Esophagus muscularis mucosa (tissue), 4 donors: ENCODE results near the gene APOE. TPM values are rescaled to one million over a fixed set of nuclear protein-coding genes. Genes with fewer than 3 reads are reported as not detected.

Source experiments
- DNase-seq: peaks from one replicate; pipeline ENCODE4 v3.0.0-alpha.2; 2017; ENCODE audit errors: extremely low spot score
- H3K27ac ChIP-seq, 4 donors: fragments of 200-600 bp; sonication (generic); replicated peaks in 1 of 4; 1 replicate in 3 of 4; 2 replicates in 1 of 4; pipeline ENCODE4 v1.5.1; 2016 to 2019; ENCODE audit warnings: mild to moderate bottlenecking in 1 of 4
- H3K27me3 ChIP-seq, 4 donors: fragments of 200-600 bp; sonication (generic); one replicate each; pipeline versions ENCODE4 v1.5.1 to v1.6.0; 2016 to 2019
- H3K36me3 ChIP-seq, 4 donors: fragments of 200-600 bp; sonication (generic); one replicate each; pipeline ENCODE4 v1.5.1; 2016 to 2019
- H3K4me1 ChIP-seq, 4 donors: fragments of 200-600 bp; sonication (generic); one replicate each; pipeline ENCODE4 v1.5.1; 2016 to 2019
- H3K4me3 ChIP-seq, 4 donors: fragments of 200-600 bp; sonication (generic); 1 replicate in 2 of 4; 2 replicates in 2 of 4; pipeline ENCODE4 v1.5.1; 2016 to 2019; ENCODE audit warnings: mild to moderate bottlenecking in 4 of 4, moderate library complexity in 1 of 4
- H3K9me3 ChIP-seq, 4 donors: fragments of 200-600 bp; sonication (generic); 1 replicate in 3 of 4; 2 replicates in 1 of 4; pipeline ENCODE4 v1.5.1; 2016 to 2019
- CTCF ChIP-seq, 3 experiments: fragments of 200-600 bp in 2 of 3; fragments of 450-650 bp in 1 of 3; sonication (generic) in 2 of 3; IDR thresholded peaks; one replicate each; pipeline ENCODE4 v1.5.1; 2017 to 2019; ENCODE audit warnings: antibody characterized with exemption in 3 of 3, mild to moderate bottlenecking in 2 of 3, moderate library complexity in 1 of 3
- EP300 ChIP-seq: sonication (generic); formaldehyde crosslinking; IDR thresholded peaks from one replicate; pipeline ENCODE4 v1.6.1; 2017; ENCODE audit warnings: antibody characterized with exemption
- POLR2A ChIP-seq: fragments of 450-650 bp; IDR thresholded peaks from one replicate; pipeline ENCODE4 v1.6.1; 2017; ENCODE audit warnings: antibody characterized with exemption, moderate library complexity, mild to moderate bottlenecking, low read depth
- POLR2AphosphoS5 ChIP-seq, 2 donors: sonication (generic); formaldehyde crosslinking; IDR thresholded peaks; one replicate each; pipeline ENCODE4 v1.6.1; 2017; ENCODE audit warnings: antibody characterized with exemption in 2 of 2
- WGBS: methylation state at CpG from one replicate; pipeline ENCODE4 v1.1.5; 2018; 5-methylcytosine and 5-hydroxymethylcytosine counted together
- intact Hi-C: fragments of 100-400 bp; cut with DNase I; formaldehyde crosslinking; loops from one replicate; pipeline ENCODE4 v1.15.1; 2023
- total RNA-seq, 4 donors: library from RNA; depleted of rRNA; stranded (reverse); fragments of >200 nt; gene quantifications; one replicate each; pipeline versions ENCODE4 v1.1.0 to v1.2.1, GENCODE V29; 2016

The APOE gene
- total RNA-seq, 4 donors from 2014 or later = 20.3 to 47.3 (median 37.2) TPM

- WGBS = 7% methylated on average over 14 of the region's 40 CpGs
- DNase-seq = no peak
- no peaks in the 10 kb centered on the region for H3K27me3 ChIP-seq
- peaks cover 40 to 81% (median 73%) of the 10 kb centered on the region in 4 donors for H3K4me1 ChIP-seq
- intact Hi-C loops = no loop called here
- peak overlapping the region; percentile 69 to 99 (median 92) for H3K4me3 ChIP-seq
- H3K27ac ChIP-seq = peak overlapping the region; percentile 81 to 93 (median 90)
- H3K36me3 ChIP-seq = peaks cover 0 to 19% (median 8%) of the 10 kb centered on the region in 4 donors
- H3K9me3 ChIP-seq = no peaks in the 10 kb centered on the region
- TF ChIP-seq POLR2A (no peak), EP300 (no peak), CTCF (IDR thresholded peaks at IDR 0.05) (no peak), POLR2AphosphoS5 (IDR thresholded peaks at IDR 0.05) (no peak)
These were observed 50.2 kb downstream of the APOE start for GRCh38 chr19:44955505-44956439.

GRCh38 chr19:44957526-44957925 lies 51.9 kb downstream of the APOE start:
- intact Hi-C loops = no loop called here
- DNase-seq = no peak
- Histone ChIP-seq H3K4me3 (no peak overlapping the region), H3K36me3 (peaks cover 7 to 34% (median 21%) of the 10 kb centered on the region in 4 donors), H3K27ac (no peak overlapping the region), H3K27me3 (no peaks in the 10 kb centered on the region), H3K9me3 (no peaks in the 10 kb centered on the region), H3K4me1 (peaks cover 35 to 68% (median 61%) of the 10 kb centered on the region in 4 donors)
- TF ChIP-seq EP300 = no peak
- no peak for TF ChIP-seq POLR2A
- TF ChIP-seq POLR2AphosphoS5 (IDR thresholded peaks at IDR 0.05) = no peak
- no peak for TF ChIP-seq CTCF (IDR thresholded peaks at IDR 0.05)
- WGBS = 77% methylated on average over 7 of the region's 7 CpGs

- Histone ChIP-seq H3K4me1 (peaks cover 35 to 68% (median 58%) of the 10 kb centered on the region in 4 donors), H3K36me3 (peaks cover 13 to 34% (median 27%) of the 10 kb centered on the region in 4 donors), H3K27me3 (no peaks in the 10 kb centered on the region), H3K27ac (no peak overlapping the region), H3K9me3 (no peaks in the 10 kb centered on the region), H3K4me3 (no peak overlapping the region)
- no peak for DNase-seq
- intact Hi-C loops = no loop called here
- TF ChIP-seq EP300 (no peak), POLR2AphosphoS5 (IDR thresholded peaks at IDR 0.05) (no peak), POLR2A (no peak), CTCF (IDR thresholded peaks at IDR 0.05) (no peak)
- 81% methylated on average over 9 of the region's 9 CpGs for WGBS
These were observed 52.5 kb downstream of the APOE start for GRCh38 chr19:44958090-44958489.

Other genes starting within 250 kb of the APOE start
- 1 to 10 TPM; 2.5 to 5.1 (median 3.7) TPM for gene CEACAM19, start 234.3 kb upstream of the APOE start, total RNA-seq
- not detected for gene CEACAM16, start 206.6 kb upstream of the APOE start, total RNA-seq
- 100 to 1,000 TPM in 1 of 4 donors, 10 to 100 TPM in 2, 1 to 10 TPM in 1; 10.0 to 147 (median 20.2) TPM for gene BCL3, start 157.1 kb upstream of the APOE start, total RNA-seq
- under 1 TPM in 2 of 4 donors, not detected in 2; 0.34 to 0.50 TPM for gene CBLC, start 127.9 kb upstream of the APOE start, total RNA-seq
- 10 to 100 TPM; 32.4 to 76.5 (median 56.6) TPM for gene BCAM, start 96.7 kb upstream of the APOE start, total RNA-seq
- gene NECTIN2, start 59.5 kb upstream of the APOE start, total RNA-seq = 10 to 100 TPM; 34.5 to 72.4 (median 60.1) TPM
- 10 to 100 TPM; 29.1 to 49.9 (median 41.0) TPM for gene TOMM40, start 14.5 kb upstream of the APOE start, total RNA-seq
- 1 to 10 TPM in 1 of 4 donors, not detected in 3; 2.5 TPM for gene APOC1, start 8.8 kb downstream of the APOE start, total RNA-seq
- gene APOC4, start 36.4 kb downstream of the APOE start, total RNA-seq = not detected
- gene APOC2, start 40.3 kb downstream of the APOE start, total RNA-seq = not detected
- 100 to 1,000 TPM in 2 of 4 donors, 10 to 100 TPM in 2; 46.6 to 154 (median 79.5) TPM for gene CLPTM1, start 49.6 kb downstream of the APOE start, total RNA-seq
- 10 to 100 TPM in 1 of 4 donors, 1 to 10 TPM in 3; 5.8 to 15.9 (median 7.5) TPM for gene RELB, start 95.7 kb downstream of the APOE start, total RNA-seq
- gene CLASRP, start 133.2 kb downstream of the APOE start, total RNA-seq = 10 to 100 TPM; 20.7 to 59.8 (median 32.9) TPM
- under 1 TPM in 2 of 4 donors, not detected in 2; 0.17 to 0.23 TPM for gene ZNF296, start 170.7 kb downstream of the APOE start, total RNA-seq
- 10 to 100 TPM; 12.3 to 19.1 (median 15.3) TPM for gene GEMIN7, start 173.5 kb downstream of the APOE start, total RNA-seq
- 10 to 100 TPM; 21.0 to 46.7 (median 28.3) TPM for gene PPP1R37, start 187.4 kb downstream of the APOE start, total RNA-seq